BJ (cell line): ENCODE data around the gene MYO5A. TPM values are rescaled to one million over a fixed set of nuclear protein-coding genes. Genes with fewer than 3 reads are reported as not detected.
A peak's percentile ranks its signal among the peaks of the same experiment; 100 is the strongest.

ENCODE experiments used
- CTCF ChIA-PET: fragments of 350-600 bp; formaldehyde crosslinking; extraction: SDS; loops from one replicate; lab custom pipeline; 2021; ENCODE audit warnings: antibody characterized with exemption, inconsistent platforms; lab: Yijun Ruan, JAX
- POLR2A ChIA-PET: fragments of 300-600 bp; sonication (Branson Sonifier 250); formaldehyde crosslinking; extraction: SDS; loops from one replicate; lab custom pipeline; 2021; ENCODE audit warnings: antibody characterized with exemption; lab: Charles Lee
- DNase-seq: peaks from one replicate; pipeline ENCODE4 v3.0.0-alpha.2; 2011; ENCODE audit warnings: low read depth
- H3K27me3 ChIP-seq: 2 replicates; pipeline ENCODE4 v1.6.0; 2011; ENCODE audit warnings: low read length; ENCODE audit not compliant: control insufficient read depth, insufficient read depth
- H3K36me3 ChIP-seq: 2 replicates; pipeline ENCODE4 v1.5.1; 2011; ENCODE audit warnings: low read length; ENCODE audit not compliant: control insufficient read depth, insufficient read depth
- H3K4me3 ChIP-seq: 2 replicates; pipeline ENCODE4 v1.5.1; 2011; ENCODE audit warnings: low read depth, mild to moderate bottlenecking, control low read depth, low read length
- polyA plus RNA-seq: library from polyadenylated mRNA; depleted of rRNA; stranded (reverse); fragments of >200 nt; gene quantifications from 2 replicates; pipeline ENCODE4 v1.2.3, GENCODE V29; 2011
- TF ChIP-seq, protein P1 (sequence below): IDR thresholded peaks from 2 replicates; pipeline ENCODE4 v1.5.1; 2011; ENCODE audit warnings: low read depth, mild to moderate bottlenecking, control low read depth, inconsistent platforms, low read length, moderate library complexity; ENCODE audit not compliant: insufficient read depth

MYO5A gene
- polyA plus RNA-seq, 1 experiment = 38.3 TPM

- TF ChIP-seq, protein P1, sequence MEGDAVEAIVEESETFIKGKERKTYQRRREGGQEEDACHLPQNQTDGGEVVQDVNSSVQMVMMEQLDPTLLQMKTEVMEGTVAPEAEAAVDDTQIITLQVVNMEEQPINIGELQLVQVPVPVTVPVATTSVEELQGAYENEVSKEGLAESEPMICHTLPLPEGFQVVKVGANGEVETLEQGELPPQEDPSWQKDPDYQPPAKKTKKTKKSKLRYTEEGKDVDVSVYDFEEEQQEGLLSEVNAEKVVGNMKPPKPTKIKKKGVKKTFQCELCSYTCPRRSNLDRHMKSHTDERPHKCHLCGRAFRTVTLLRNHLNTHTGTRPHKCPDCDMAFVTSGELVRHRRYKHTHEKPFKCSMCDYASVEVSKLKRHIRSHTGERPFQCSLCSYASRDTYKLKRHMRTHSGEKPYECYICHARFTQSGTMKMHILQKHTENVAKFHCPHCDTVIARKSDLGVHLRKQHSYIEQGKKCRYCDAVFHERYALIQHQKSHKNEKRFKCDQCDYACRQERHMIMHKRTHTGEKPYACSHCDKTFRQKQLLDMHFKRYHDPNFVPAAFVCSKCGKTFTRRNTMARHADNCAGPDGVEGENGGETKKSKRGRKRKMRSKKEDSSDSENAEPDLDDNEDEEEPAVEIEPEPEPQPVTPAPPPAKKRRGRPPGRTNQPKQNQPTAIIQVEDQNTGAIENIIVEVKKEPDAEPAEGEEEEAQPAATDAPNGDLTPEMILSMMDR = 0 out of 2 replicates have a peak, but pooled peaks have one; percentile 4
- DNase-seq = no peak
- Histone ChIP-seq H3K4me3 (no peak overlapping the region), H3K27me3 (no peaks in the 10 kb centered on the region), H3K36me3 (peaks cover 2% of the 10 kb centered on the region; the same call in 1 of the 2 replicates)
- ChIA-PET POLR2A (no interaction called here), CTCF (interaction anchor here (1.0 to 1.2 kb wide), 2 partner anchors 8 to 129 kb away, joined by 3 to 4 read pairs; no protein-coding TSS in a partner anchor)
Measured at GRCh38 chr15:52349052-52349700, 179.5 kb downstream of the MYO5A start.

DNA sequence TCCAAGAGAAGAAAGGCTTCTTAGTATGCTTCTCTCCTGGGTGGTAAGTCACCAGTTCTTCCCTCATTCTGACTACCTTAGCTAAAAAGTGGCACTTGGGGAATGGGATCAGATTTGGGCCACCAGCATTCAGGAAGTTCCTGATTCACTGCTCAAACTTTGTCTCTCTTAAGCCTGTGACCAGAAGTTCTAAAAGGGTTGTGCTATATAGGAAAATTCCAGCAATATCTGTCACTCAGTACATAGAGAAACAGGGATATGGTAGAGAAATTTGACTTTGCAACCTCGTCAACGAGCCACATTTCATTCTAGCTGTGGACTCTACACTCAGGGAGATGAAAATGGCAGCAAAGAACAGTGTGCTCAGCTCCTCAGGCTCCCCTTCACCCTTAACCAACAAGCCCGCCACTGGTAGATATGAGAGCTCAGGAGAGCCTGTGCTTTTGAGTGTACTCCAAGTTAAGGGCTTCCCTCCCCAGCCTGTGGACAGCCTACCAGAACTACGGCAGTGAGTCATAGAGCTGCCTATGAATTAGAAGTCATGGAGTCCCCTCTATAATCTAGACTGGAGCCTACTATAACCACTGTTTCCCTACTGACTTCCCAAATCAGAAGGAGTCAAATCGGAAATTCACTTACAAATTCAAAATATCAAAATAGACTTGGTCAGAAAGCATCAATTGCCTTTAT lies 180.5 kb downstream of the MYO5A start:
- no peaks in the 10 kb centered on the region for H3K27me3 ChIP-seq
- ChIA-PET CTCF (no interaction called here), POLR2A (no interaction called here)
- no peak overlapping the region for H3K4me3 ChIP-seq
- peaks cover 2% of the 10 kb centered on the region; the same call in 1 of the 2 replicates for H3K36me3 ChIP-seq
- TF ChIP-seq, protein P1 = no peak
- no peak for DNase-seq

GRCh38 chr15:52344592-52344991 lies 184.1 kb downstream of the MYO5A start:
- Histone ChIP-seq H3K36me3 (peaks cover 2% of the 10 kb centered on the region), H3K4me3 (no peak overlapping the region), H3K27me3 (no peaks in the 10 kb centered on the region)
- TF ChIP-seq, protein P1 = no peak
- CTCF ChIA-PET = interaction anchor here (0.5 kb wide), 1 partner anchor 188 kb away, joined by 3 read pairs; no protein-coding TSS in a partner anchor
- DNase-seq = no peak
- POLR2A ChIA-PET = no interaction called here

DNA sequence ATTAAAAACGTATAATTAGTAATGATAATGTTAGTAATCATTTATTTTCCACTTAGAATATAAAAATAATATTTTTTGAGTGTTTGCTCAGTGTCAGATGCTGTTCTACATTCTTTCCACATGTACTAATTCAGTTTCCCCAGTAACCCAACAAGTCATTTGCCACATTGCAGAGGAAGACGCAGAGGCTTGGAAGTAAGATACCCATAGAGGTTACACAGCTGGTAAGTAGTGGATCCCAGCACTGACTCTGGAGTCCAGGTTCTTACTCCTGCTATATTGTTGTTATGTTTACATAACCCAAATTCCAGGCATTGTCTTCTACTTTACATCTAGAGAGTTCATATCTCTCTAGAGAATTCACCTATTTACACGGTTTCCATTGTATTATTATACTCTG lies 184.8 kb downstream of the MYO5A start:
- peaks cover 2% of the 10 kb centered on the region for H3K36me3 ChIP-seq
- H3K27me3 ChIP-seq = no peaks in the 10 kb centered on the region
- DNase-seq = no peak
- ChIA-PET CTCF (interaction anchor here (0.9 to 1.3 kb wide), 2 partner anchors 9 to 120 kb away, joined by 3 to 4 read pairs; no protein-coding TSS in a partner anchor), POLR2A (interaction anchor here (0.6 kb wide), 1 partner anchor 99 kb away, joined by 3 read pairs; no protein-coding TSS in a partner anchor)
- TF ChIP-seq, protein P1 = no peak
- H3K4me3 ChIP-seq = no peak overlapping the region

DNA sequence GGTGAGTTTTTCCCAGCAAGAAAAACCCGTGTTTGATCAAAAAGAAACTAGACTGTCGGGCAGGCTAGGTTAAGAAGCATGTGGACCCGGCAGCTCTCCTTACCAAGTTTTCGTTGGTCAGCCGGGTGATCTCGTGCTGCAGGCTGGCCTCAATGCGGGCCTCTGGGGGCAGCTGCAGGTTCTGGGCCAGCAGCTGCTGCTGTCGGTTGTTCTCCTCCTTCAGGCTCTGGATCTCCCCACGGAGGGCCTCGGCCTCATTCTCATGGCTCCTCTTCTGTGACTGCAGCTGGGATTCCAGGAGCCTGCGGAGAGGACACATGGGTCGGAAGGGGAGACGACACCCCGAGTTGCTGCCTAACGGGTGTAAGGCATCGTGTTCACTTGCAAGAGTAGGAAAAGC lies 188.6 kb downstream of the MYO5A start:
- TF ChIP-seq, protein P1 = no peak
- no peak for DNase-seq
- no peak overlapping the region for H3K4me3 ChIP-seq
- POLR2A ChIA-PET = no interaction called here
- H3K27me3 ChIP-seq = no peaks in the 10 kb centered on the region
- peaks cover 2% of the 10 kb centered on the region for H3K36me3 ChIP-seq
- CTCF ChIA-PET = interaction anchor here (0.7 to 1.1 kb wide), 2 partner anchors 9 kb away, joined by 3 to 4 read pairs; no protein-coding TSS in a partner anchor
